HG03354 (cell line): Measurements from ENCODE around the gene ERC2.

Source experiments
- ATAC-seq: cut with Tn5 transposase; IDR thresholded peaks from one replicate; pipeline ENCODE4 v1.9.1; 2021; ENCODE audit warnings: mild to moderate bottlenecking; ENCODE audit not compliant: unreplicated experiment, poor library complexity, severe bottlenecking

ERC2 gene

GRCh38 chr3:56201407-56201806, 266.9 kb downstream of the ERC2 start:
- no peak for ATAC-seq

- no peak for ATAC-seq
Measured at GRCh38 chr3:56200251-56200650, 268.0 kb downstream of the ERC2 start.

- ATAC-seq: no peak
Measured at GRCh38 chr3:56197991-56198390, 270.3 kb downstream of the ERC2 start.

- ATAC-seq: no peak
Measured at GRCh38 chr3:56197259-56197965, 270.9 kb downstream of the ERC2 start.

GRCh38 chr3:56196700-56197099, 271.6 kb downstream of the ERC2 start:
- no peak for ATAC-seq

GRCh38 chr3:56193519-56193918, 274.7 kb downstream of the ERC2 start:
- ATAC-seq: no peak

GRCh38 chr3:56192001-56192400, 276.3 kb downstream of the ERC2 start:
- no peak for ATAC-seq

- ATAC-seq: no peak
Measured at GRCh38 chr3:56190771-56191305, 277.4 kb downstream of the ERC2 start.

GRCh38 chr3:56190130-56190529, 278.1 kb downstream of the ERC2 start:
- ATAC-seq: no peak

- ATAC-seq: no peak
Measured at GRCh38 chr3:56189536-56189935, 278.7 kb downstream of the ERC2 start.

GRCh38 chr3:56188201-56188600, 280.1 kb downstream of the ERC2 start:
- ATAC-seq: no peak

GRCh38 chr3:56187051-56187450, 281.2 kb downstream of the ERC2 start:
- no peak for ATAC-seq

- ATAC-seq: no peak
Measured at GRCh38 chr3:56185827-56186226, 282.4 kb downstream of the ERC2 start.

GRCh38 chr3:56183529-56183928, 284.7 kb downstream of the ERC2 start:
- ATAC-seq: no peak

- no peak for ATAC-seq
Measured at GRCh38 chr3:56180433-56180832, 287.8 kb downstream of the ERC2 start.

- no peak for ATAC-seq
Measured at GRCh38 chr3:56173601-56174000, 294.7 kb downstream of the ERC2 start.

GRCh38 chr3:56164436-56164835, 303.8 kb downstream of the ERC2 start:
- ATAC-seq: no peak

GRCh38 chr3:56157693-56158362, 310.4 kb downstream of the ERC2 start:
- ATAC-seq: no peak

GRCh38 chr3:56154297-56154696, 314.0 kb downstream of the ERC2 start:
- ATAC-seq: no peak

- no peak for ATAC-seq
Measured at GRCh38 chr3:56147354-56147753, 320.9 kb downstream of the ERC2 start.

GRCh38 chr3:56145410-56145809, 322.9 kb downstream of the ERC2 start:
- no peak for ATAC-seq
